GM04503 (cell line): ENCODE results near the gene UXS1.

Experiments
- DNase-seq: peaks from one replicate; pipeline ENCODE4 v3.0.0-alpha.2; 2012; ENCODE audit warnings: low read depth

Gene UXS1

DNA sequence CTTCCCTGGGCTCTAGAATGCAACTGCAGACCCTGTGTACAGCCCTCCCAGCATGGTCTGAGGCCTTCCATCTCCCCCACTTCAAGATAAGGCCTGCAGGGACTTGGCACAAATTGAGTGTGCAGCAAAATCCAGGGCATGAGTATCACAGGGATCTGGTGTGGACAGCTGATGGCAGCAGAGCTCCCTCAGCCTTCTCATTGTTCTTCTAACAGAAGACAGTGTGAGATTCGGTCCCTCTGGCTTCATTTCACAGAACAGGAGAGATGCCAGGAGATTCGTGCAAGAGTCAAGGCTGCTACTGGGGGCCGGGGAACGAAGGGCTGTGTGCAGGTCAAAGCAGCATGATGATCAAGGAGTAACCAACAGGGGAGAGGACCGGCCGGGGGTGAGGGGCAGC is 85.8 kb downstream of the UXS1 start:
- DNase-seq: no peak

GRCh38 chr2:106107509-106108131 is 86.5 kb downstream of the UXS1 start:
- DNase-seq: no peak

DNA sequence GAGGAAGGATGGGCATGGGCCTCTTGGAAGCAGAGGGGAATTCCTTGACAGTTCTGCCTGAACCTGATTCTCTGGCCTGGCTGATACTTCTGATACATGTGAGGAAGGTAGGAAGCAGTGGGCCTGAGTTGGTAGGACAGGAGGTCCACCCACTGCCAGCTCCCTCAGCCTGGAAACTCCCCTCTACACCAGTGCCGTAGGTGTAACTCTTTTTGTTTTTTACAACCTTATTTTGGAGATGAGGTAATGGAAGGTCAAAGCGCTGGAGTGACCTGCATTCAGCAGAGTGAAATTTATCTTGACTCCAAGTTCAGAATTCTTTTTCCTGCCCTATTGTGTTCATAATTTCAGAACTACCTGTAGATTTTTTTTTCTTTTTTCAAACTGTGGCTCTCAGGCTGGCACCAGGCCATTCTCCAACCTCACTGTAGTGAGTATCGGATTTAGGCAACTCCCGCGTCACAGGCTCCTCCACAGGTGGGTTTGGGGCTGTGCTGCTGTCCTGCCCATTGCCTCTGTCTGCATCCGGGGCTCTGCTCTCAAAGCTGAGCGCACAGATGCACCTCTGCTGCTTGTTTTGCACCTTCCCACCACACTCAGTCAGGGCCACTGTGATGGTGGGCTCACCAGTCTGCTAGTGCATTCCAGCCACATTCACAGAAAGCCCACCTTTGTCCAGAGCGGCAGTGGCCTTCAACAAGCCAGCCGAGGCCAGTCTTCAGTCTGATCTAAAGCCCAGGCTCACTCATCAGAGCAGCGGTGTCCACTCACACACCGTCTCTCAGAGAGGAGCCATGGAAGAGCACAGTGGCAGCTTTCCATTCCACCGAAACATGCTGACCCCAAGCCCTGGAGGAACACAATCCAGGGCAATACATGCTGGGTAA is 87.2 kb downstream of the UXS1 start:
- no peak for DNase-seq

- no peak for DNase-seq
These were observed 88.8 kb downstream of the UXS1 start for GRCh38 chr2:106105151-106105922.

DNA sequence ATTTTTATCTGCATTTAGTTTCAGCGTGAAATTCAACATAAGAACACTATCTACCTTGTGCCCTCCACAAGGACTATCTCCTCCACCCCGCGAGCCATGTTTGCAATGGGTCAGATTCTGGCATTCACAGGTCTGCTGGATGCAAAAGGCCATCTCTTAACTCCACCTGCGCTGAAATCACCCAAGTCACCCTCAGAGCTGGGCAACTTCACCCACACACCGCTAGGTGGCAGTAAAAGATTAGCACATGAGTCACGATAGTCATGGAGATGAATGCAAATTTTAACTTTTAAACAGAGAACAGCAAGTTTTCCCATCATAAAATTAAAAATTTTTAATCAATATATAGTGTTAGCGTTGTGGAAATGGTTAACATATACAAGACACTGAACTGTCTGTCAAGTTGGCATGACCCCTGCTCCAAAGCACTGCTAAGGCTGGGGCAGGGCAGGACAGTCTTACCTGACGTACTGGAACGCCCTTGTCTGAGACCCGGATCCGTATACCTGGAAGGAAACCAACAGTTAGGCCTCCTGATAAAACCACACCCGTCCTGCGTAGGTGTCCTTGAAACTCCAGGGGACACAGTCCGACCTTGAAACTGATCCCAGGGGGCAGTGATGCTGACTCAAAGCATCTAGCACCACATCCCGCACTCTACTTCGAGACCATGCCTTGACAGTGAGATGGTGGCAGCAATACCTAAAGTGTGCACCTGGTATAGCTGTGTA is 89.6 kb downstream of the UXS1 start:
- no peak for DNase-seq

- DNase-seq: no peak
These were observed 94.4 kb downstream of the UXS1 start for GRCh38 chr2:106099691-106100090.

DNA sequence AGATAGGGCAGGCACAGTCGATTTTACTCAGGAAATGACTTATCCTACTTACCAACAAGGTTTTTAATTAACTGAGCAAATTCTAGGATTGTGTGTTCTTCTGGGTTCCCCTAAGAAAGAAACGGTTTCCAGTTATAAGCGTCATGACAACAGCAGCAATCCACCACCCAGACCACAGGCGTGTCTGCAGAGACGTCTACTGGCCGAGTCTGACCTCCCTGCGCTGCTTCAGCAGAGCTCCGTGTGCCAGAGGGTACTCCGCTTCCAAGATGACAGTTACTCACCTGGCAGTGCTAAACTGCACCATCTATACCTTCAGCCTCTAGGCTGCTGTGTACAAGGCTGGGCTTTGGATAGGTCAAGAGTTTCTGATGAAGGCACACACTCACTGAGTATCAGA is 95.4 kb downstream of the UXS1 start:
- no peak for DNase-seq

DNA sequence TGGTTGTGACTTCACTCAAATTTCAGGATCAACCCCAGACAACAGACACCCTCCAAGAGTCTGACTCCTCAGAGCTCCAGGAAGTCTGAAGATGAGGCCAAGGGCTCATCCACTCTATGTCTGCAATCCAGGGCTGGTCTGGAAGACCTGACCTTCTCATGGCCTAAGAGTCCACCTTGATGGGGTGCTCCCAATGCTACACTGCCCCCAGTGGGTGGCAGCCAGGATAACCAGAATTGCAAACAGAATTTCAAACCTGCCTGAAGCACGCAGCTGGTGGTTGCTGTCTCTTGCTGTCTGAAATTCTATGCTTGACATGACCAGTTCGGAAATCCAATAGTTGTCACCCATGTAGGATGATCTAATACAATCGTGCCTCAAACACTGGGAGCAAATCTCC is 96.0 kb downstream of the UXS1 start:
- DNase-seq: no peak

DNA sequence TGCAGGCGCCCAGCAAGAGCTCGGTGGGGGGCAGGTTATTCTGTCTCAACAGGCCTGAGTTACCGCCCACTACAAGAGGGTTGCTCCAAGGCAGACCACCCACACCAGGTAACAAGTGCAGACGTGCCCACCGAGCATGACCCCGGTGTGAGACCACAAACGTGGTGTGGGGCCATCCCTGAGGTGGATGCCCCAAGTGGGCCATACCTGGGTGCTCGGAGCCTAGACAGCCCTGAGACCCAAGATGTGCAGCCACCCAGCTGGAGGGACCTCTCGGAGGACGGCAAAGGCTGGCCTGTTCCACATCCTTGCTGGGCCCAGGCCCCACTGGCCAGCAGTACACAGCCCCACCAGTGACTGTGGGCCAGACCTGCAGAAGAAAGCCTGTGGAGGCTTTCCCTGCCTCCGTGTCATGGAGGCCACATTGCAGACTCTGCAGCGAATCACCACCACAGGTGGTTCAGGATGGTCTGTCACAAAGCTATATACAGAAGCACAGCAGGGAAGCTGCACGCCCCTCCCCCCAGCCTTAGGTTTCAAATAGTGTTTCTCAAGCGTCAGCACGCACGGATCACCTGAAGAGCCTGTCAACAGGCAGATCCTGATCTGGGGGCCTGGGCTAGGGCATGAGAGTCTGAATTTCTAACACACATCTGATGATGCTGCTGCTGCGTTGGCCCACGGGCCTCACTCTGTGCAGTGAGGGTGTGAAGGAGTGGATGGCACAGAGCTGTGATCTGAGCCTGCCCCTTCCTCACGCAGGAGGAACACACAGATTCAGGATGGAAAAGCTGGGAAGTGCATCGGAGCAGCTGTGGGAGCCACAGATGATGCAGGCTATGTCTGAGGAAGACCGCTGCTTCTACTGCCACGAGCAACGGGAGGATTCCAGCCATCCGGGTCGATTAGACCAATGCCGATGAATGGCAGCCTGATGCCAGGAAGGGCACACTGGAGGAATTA is 96.8 kb downstream of the UXS1 start:
- no peak for DNase-seq

DNA sequence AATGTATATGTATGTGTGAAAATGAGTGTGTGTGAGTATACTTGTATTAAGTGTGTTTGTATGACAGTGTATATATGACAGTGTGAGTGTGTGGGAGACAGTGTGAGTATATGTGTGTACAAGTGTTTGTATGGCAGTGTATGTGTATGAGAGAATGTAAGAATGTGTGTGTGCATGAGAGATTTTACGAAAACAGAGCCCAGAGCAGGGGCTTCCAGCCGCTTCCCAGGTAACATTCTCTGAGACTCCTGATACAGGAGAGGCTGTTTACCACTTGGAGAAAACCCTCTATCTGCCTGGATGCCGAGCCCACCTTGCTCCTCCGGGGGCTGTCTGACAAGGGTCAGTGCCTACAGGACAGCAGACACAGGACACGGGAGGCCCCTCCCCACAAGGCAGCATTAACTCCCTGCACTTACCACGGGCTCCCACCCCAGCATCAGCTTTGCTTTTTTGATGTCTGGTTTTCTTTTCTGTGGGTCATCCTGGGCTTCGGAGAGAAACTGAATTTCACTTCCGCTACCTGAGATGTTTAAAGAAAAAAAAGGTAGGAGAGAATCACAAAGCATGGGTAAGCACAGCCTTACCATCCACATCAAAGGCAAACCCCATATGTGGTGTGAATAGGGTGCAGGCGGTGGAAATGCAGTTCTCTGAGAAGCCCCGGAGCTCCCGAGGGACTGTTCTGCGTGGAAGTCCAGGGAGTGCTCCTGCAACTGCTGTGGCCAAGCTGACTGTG is 97.6 kb downstream of the UXS1 start:
- no peak for DNase-seq

- no peak for DNase-seq
These were observed 98.4 kb downstream of the UXS1 start for GRCh38 chr2:106095478-106096298.

- DNase-seq: no peak
These were observed 99.8 kb downstream of the UXS1 start for GRCh38 chr2:106094131-106094841.

- no peak for DNase-seq
These were observed 103.0 kb downstream of the UXS1 start for GRCh38 chr2:106090916-106091618.

GRCh38 chr2:106089611-106090010 is 104.5 kb downstream of the UXS1 start:
- DNase-seq: no peak

GRCh38 chr2:106085181-106085940 is 108.7 kb downstream of the UXS1 start:
- no peak for DNase-seq

DNA sequence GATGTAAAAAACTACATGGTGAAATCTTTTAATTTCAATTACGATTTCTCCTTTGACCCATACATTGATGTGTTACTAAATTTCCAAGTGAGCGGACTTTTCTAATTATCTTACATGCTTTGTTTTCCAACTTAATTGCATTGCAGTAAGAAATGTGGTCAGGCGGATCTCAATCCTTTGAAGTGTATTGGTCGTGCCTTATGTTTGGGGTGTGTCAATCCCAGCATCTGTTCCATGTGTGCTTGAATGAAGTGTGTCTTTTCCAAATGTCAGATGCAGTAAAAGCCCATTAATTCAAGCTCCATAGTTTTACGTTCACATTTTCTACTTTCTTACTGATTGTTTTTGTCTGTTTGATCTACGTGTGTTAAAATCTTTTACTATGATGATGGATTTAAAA is 113.1 kb downstream of the UXS1 start:
- no peak for DNase-seq

- DNase-seq: no peak
These were observed 116.0 kb downstream of the UXS1 start for GRCh38 chr2:106078096-106078495.
